HFF-Myc (cell line): Measurements from ENCODE around the gene GSK3B.

Experiments
- DNase-seq: peaks from one replicate; pipeline ENCODE4 v3.0.0-alpha.2; 2011; ENCODE audit warnings: low read depth; ENCODE audit errors: extremely low read depth
- H3K4me3 ChIP-seq: replicated peaks from 2 replicates; pipeline ENCODE4 v1.5.1; 2011; ENCODE audit warnings: low read depth, mild to moderate bottlenecking, control low read depth, low read length
- TF ChIP-seq, protein P1 (sequence below): IDR thresholded peaks from 2 replicates; pipeline ENCODE4 v1.5.1; 2012; ENCODE audit warnings: mild to moderate bottlenecking, low read depth, low read length, control low read depth; ENCODE audit errors: missing control alignments

The GSK3B gene

DNA sequence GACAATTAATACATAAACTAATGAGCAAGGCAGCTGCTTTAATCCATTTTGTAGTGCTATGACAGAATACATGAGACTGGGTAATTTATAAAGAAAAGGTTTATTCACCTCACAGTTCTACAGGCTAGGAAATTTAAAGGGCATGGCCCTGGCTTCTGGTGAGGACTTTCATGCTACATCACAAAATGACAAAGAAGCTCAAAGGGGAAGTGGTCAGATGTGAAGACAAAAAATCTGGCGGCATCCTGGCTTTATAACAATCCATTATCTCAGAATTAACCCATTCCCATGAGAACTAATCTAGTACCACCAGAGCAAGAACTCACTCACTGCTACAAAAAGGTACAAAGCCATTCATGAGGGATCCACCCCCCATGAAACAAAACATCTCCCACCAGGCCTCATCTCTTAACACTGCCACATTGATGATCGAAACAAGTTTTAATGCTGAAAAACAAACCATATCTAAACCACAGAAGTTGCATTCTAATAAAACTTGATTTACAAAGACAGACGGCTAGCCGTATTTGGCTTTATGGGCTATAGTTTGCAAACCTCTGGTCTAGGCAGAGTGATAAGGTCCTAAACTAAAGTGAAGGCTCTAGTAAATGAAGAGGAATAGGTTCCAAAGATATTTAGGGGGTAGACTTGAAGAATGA is 44.2 kb downstream of the GSK3B start:
- DNase-seq = no peak
- TF ChIP-seq, protein P1, sequence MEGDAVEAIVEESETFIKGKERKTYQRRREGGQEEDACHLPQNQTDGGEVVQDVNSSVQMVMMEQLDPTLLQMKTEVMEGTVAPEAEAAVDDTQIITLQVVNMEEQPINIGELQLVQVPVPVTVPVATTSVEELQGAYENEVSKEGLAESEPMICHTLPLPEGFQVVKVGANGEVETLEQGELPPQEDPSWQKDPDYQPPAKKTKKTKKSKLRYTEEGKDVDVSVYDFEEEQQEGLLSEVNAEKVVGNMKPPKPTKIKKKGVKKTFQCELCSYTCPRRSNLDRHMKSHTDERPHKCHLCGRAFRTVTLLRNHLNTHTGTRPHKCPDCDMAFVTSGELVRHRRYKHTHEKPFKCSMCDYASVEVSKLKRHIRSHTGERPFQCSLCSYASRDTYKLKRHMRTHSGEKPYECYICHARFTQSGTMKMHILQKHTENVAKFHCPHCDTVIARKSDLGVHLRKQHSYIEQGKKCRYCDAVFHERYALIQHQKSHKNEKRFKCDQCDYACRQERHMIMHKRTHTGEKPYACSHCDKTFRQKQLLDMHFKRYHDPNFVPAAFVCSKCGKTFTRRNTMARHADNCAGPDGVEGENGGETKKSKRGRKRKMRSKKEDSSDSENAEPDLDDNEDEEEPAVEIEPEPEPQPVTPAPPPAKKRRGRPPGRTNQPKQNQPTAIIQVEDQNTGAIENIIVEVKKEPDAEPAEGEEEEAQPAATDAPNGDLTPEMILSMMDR = no peak
- H3K4me3 ChIP-seq = no peak overlapping the region

DNA sequence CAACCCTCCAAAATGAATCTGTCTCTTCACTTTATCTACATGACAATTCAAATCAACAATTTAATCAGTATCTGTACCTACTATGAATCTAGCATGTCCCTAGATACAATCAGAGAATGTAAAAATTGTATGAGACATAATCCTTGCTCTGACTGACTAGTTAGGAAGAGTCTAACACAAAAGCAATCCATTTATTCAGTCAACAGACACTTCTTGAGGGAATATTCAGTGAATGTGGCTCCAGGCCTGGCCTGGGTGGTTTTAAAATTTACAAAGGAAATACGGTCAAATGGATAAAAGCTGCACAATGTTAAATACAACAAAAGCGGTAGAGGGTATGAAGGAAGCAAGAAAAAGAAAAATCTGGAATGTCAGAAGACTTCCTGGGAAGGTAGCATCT is 45.2 kb downstream of the GSK3B start:
- DNase-seq = no peak
- TF ChIP-seq, protein P1 = no peak
- H3K4me3 ChIP-seq = no peak overlapping the region

DNA sequence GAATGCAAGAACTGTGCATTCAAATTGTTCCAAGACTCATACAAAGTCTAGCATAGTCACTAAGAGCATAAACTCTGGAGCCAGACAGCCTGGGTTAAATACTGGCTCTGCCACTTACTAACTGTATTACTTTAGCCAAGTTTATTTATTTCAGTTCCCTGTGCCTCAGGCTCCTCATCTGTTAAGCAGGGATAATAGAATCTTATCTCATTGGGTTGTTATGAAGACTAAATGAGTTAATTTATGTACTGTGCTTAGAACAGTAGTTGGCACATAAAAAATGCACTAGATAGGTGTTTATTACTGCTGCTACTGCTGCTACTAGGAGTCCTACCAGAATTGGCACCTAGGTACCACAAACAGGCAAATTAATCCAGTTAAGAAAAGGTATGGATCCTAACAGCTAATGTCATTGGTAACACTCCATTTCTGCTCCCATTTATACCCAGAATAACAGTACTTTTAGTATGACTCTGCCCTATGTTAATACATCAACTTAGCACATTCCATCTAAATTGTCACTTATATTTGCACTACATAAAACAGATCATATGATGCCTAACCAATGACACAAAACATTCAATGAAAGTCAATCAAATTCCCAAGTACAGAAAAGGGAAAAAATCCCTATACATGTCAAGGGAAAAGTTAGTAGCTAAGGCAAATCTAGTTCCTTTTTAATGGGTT is 45.7 kb downstream of the GSK3B start:
- no peak for DNase-seq

DNA sequence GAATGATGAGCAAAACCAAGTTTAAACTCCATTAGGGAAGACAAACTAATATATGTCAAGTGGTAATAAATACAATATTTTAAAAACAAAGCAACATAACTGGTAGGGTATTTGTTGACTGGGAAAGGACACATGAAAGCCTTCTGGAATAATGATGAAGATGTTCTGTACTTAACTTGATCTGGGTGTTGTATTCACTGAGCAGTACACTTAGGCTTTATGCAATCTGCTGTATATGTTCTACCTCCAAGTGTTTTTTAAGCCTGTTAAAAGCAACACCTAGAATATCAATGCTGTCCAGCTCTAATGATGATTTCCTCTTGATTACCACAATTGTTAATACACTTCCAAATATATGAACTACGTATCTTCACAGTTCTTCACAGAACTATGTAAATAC is 46.6 kb downstream of the GSK3B start:
- no peak overlapping the region for H3K4me3 ChIP-seq
- TF ChIP-seq, protein P1 = no peak
- DNase-seq = no peak

More for the DNA sequence above, 45.7 kb downstream of the GSK3B start:
- H3K4me3 ChIP-seq = no peak overlapping the region
- TF ChIP-seq, protein P1 = no peak

DNA sequence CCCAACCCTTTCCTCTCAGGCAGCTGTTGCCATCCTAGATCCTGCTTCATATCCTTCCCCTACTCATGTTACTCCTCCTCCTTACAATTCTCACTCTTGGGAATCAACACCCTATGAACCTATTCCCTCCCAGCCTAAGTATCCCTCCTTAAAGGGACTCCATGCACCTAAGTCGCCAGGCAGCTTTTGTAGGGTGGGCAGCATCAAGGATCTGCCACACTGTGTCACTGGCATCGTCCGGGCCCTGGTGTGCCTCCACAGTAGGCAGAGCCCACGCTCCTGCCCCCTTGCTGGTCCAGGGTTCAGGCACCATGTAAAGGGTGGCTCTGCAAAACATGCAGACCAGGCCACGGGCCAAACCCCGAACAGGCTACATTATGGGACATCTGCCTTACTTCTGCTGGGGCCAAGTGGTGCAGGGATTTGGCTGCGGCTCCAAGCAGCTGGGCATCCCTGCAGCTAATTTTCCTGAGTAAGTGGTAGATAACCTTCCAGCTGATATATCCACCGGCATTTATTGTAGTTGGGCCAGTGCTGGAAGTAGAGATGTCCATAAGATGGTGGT is 53.4 kb downstream of the GSK3B start:
- no peak overlapping the region for H3K4me3 ChIP-seq
- TF ChIP-seq, protein P1 = no peak
- no peak for DNase-seq

DNA sequence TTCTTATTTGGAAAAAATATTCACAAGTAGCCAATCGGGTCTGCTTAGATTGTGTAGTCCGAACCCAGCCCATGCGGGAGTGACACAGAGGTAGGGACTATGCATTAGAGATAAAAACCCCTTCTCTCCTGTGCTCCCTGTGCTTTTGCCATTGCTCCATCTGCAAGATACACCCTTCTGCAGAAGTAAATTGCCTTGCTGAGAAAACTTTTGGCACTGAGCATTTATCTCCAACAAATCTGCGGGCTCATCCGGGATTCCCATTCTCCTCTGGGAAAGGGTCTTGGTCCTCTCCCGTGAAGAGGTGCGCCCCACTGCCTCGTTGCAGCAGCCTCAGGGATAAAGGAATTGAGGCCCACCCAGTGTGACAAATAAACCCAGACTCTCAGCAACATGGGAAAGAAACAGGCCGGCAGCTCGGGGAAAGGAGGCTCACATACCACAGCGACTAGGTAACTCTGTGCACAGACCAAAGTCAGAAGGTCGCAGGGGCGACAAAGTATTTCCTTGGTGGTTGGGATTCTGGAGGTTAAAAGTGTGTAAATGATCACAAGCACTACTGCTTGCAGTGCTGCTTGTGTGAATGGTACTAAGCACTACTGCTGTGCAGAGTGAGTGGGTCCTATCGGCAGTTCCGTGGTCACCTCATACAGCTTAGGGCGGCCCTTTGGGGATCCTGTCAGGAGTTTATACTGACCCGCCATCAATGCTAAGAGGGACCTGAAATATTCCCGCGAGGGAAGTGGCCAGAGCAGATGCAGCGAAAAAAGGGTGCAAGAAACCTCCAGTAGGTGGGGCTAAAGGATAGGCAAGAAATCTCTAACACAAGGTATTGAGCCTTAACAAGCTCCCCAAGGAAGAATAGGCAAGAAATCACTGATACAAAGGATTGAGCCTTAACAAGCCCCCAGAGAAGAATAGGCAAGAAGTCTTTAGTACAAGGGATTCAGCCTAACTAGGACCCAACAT is 54.3 kb downstream of the GSK3B start:
- TF ChIP-seq, protein P1 = peak; percentile 27
- DNase-seq = no peak
- no peak overlapping the region for H3K4me3 ChIP-seq
